ENCODE measurements around the gene IRF7. TPM values are rescaled to one million over a fixed set of nuclear protein-coding genes. Genes with fewer than 3 reads are reported as not detected.

The IRF7 gene
- total and polyA plus RNA-seq, 10 donors = 52.3 to 99.1 (median 83.4) TPM

GRCh38 chr11:614021-614622 lies 1.6 kb downstream of the IRF7 start:
- H3K36me3 ChIP-seq = peaks cover 4 to 69% (median 52%) of the 10 kb centered on the region in 6 donors
- no peaks in the 10 kb centered on the region for H3K9me3 ChIP-seq
- peak; percentile 84 for DNase-seq
- peak overlapping the region; percentile 89 to 98 (median 96) for H3K27ac ChIP-seq
- intact Hi-C loops (cut with DNase I; ENCODE audit: low total_unique reads) = no loop called here
- no peak for TF ChIP-seq CTCF (IDR thresholded peaks at IDR 0.05 in 8 of 11, conservative IDR thresholded peaks at IDR 0.05 in 3 of 11)
- TF ChIP-seq POLR2A (IDR thresholded peaks at IDR 0.05) = no peak
- no peak for TF ChIP-seq POLR2AphosphoS5 (IDR thresholded peaks at IDR 0.05)
- 67 to 86% (median 82%) methylated on average over 11 to 14 of the region's 14 CpGs for WGBS, 5 donors
- H3K4me3 ChIP-seq = peak overlapping the region in 6 of 8 donors; percentile 58 to 91 (median 68)
- no peaks in the 10 kb centered on the region for H3K27me3 ChIP-seq (replicated peaks in 1 of 7)
- H3K4me1 ChIP-seq = peaks cover 21 to 58% (median 43%) of the 10 kb centered on the region in 6 donors

GRCh38 chr11:613369-613968 lies 2.3 kb downstream of the IRF7 start:
- 61 to 95% (median 74%) methylated on average over 10 to 36 of the region's 36 CpGs for WGBS, 5 donors
- H3K27ac ChIP-seq = peak overlapping the region in 7 of 8 donors; percentile 89 to 98 (median 97)
- H3K36me3 ChIP-seq = peaks cover 4 to 75% (median 58%) of the 10 kb centered on the region in 6 donors
- DNase-seq = peak; percentile 93
- TF ChIP-seq POLR2A (IDR thresholded peaks at IDR 0.05) (no peak), POLR2AphosphoS5 (IDR thresholded peaks at IDR 0.05) (peak in 2 of 3 donors; percentile 19 to 64)
- H3K4me1 ChIP-seq = peaks cover 21 to 65% (median 46%) of the 10 kb centered on the region in 6 donors
- no peaks in the 10 kb centered on the region for H3K9me3 ChIP-seq
- H3K27me3 ChIP-seq (replicated peaks in 1 of 7) = no peaks in the 10 kb centered on the region
- H3K4me3 ChIP-seq = peak overlapping the region in 3 of 8 donors; percentile 66 to 91 (median 70)
- intact Hi-C loops (cut with DNase I; ENCODE audit: low total_unique reads) = no loop called here

GRCh38 chr11:612961-613300 lies 2.8 kb downstream of the IRF7 start:
- peaks cover 21 to 70% (median 49%) of the 10 kb centered on the region in 6 donors for H3K4me1 ChIP-seq

GRCh38 chr11:612201-612960 lies 3.4 kb downstream of the IRF7 start:
- Histone ChIP-seq H3K27me3 (replicated peaks in 1 of 7) (no peaks in the 10 kb centered on the region), H3K27ac (peak overlapping the region in 5 of 8 donors; percentile 94 to 98 (median 97)), H3K4me3 (no peak overlapping the region), H3K36me3 (peaks cover 4 to 78% (median 69%) of the 10 kb centered on the region in 6 donors), H3K9me3 (no peaks in the 10 kb centered on the region), H3K4me1 (peaks cover 21 to 74% (median 52%) of the 10 kb centered on the region in 6 donors)
- WGBS, 5 donors = 72 to 83% (median 79%) methylated on average over 10 to 27 of the region's 27 CpGs
- no peak for DNase-seq
- intact Hi-C loops (cut with DNase I; ENCODE audit: low total_unique reads) = no loop called here
- TF ChIP-seq CTCF (IDR thresholded peaks at IDR 0.05 in 8 of 11, conservative IDR thresholded peaks at IDR 0.05 in 3 of 11) (peak in 2 of 11 experiments; percentile 8 to 20), POLR2AphosphoS5 (IDR thresholded peaks at IDR 0.05) (peak in 2 of 3 donors; percentile 4 to 59), POLR2A (IDR thresholded peaks at IDR 0.05) (no peak)

More at GRCh38 chr11:612961-613300, 2.8 kb downstream of the IRF7 start:
- H3K27me3 ChIP-seq (replicated peaks in 1 of 7) = no peaks in the 10 kb centered on the region
- intact Hi-C loops (cut with DNase I; ENCODE audit: low total_unique reads) = no loop called here
- 89 to 98% (median 94%) methylated on average over 9 to 10 of the region's 10 CpGs for WGBS, 5 donors
- no peaks in the 10 kb centered on the region for H3K9me3 ChIP-seq
- H3K36me3 ChIP-seq = peaks cover 4 to 75% (median 63%) of the 10 kb centered on the region in 6 donors
- no peak for TF ChIP-seq POLR2A (IDR thresholded peaks at IDR 0.05)
- TF ChIP-seq POLR2AphosphoS5 (IDR thresholded peaks at IDR 0.05) = peak in 1 of 3 donors; percentile 39
- peak overlapping the region in 7 of 8 donors; percentile 26 to 98 (median 97) for H3K27ac ChIP-seq
- DNase-seq = no peak
- no peak overlapping the region for H3K4me3 ChIP-seq

All from spleen (tissue), 11 donors.